ENCODE results near the gene JARID2. TPM values are rescaled to one million over a fixed set of nuclear protein-coding genes. Genes with fewer than 3 reads are reported as not detected.

Gene JARID2
- total and polyA plus RNA-seq, 2 of the 13 experiments (the other 11 are each of a cell fraction or from before 2014, with no cell fraction given), result 7.5 to 10.3 TPM

GRCh38 chr6:15452182-15452941, 206.5 kb downstream of the JARID2 start:
- H3K79me2 ChIP-seq (ENCODE audit: insufficient read depth, low read length), result no peaks in the 10 kb centered on the region

More at GRCh38 chr6:15452182-15452941, 206.5 kb downstream of the JARID2 start:
- ATAC-seq (no peak), FAIRE-seq (no peak), DNase-seq (ENCODE audit: low spot score) (no peak)
- Histone ChIP-seq H3K9ac (ENCODE audit: insufficient read depth, low read depth, low read length) (no peak overlapping the region), H3K4me1 (ENCODE audit: insufficient read depth, low read length) (no peaks in the 10 kb centered on the region), H3K27me3 (ENCODE audit: control insufficient read depth in 1 of 2, insufficient read depth in 2 of 2, low read length in 2 of 2) (no peaks in the 10 kb centered on the region), H3K36me3 (replicated peaks in 1 of 2; ENCODE audit: control insufficient read depth in 1 of 2, insufficient read depth in 2 of 2, low read length in 2 of 2) (peaks cover 6 to 20% of the 10 kb centered on the region in 2 experiments; a peak in 4 of 5 replicates), H4K20me1 (ENCODE audit: insufficient read depth, low read length) (no peaks in the 10 kb centered on the region), H3K4me2 (ENCODE audit: low read depth, low read length) (no peak overlapping the region), H3K9me3 (ENCODE audit: low read length) (no peaks in the 10 kb centered on the region), H3K27ac (ENCODE audit: extremely low read length, insufficient read depth, low read length) (no peak overlapping the region), H2AFZ (ENCODE audit: low read length) (no peak overlapping the region), H3K4me3 (replicated peaks in 1 of 3; ENCODE audit: insufficient read depth in 1 of 3, low read depth in 2 of 3, low read length in 3 of 3) (no peak overlapping the region)
- intact Hi-C loops (cut with micrococcal nuclease; ENCODE audit: unreplicated experiment) (no loop called here), in situ Hi-C loops (cut with HindIII; ENCODE audit: extremely low pct_ligation_motif_present, low pct_unique_long_range_greater_than_20kb) (no loop called here)
- TF ChIP-seq SAP130 (CRISPR knock-in tag; IDR thresholded peaks at IDR 0.05; ENCODE audit: low read depth) (no peak), KLF15 (CRISPR knock-in tag; IDR thresholded peaks at IDR 0.05; ENCODE audit: borderline replicate concordance) (no peak), JUND (CRISPR knock-in tag; IDR thresholded peaks at IDR 0.05) (no peak), ZNF850 (CRISPR knock-in tag; conservative IDR thresholded peaks at IDR 0.05) (no peak), MXI1 (IDR thresholded peaks at IDR 0.05; ENCODE audit: borderline replicate concordance, low read depth, low read length) (no peak), ETS1 (CRISPR knock-in tag; IDR thresholded peaks at IDR 0.05) (no peak), ZNF704 (CRISPR knock-in tag; IDR thresholded peaks at IDR 0.05; ENCODE audit: borderline replicate concordance) (no peak), MATR3 (CRISPR knock-in tag; IDR thresholded peaks at IDR 0.05) (no peak), REPIN1 (CRISPR knock-in tag; IDR thresholded peaks at IDR 0.05; ENCODE audit: borderline replicate concordance, low read depth) (no peak), NFE2 (CRISPR knock-in tag; IDR thresholded peaks at IDR 0.05) (no peak), TEF (CRISPR knock-in tag; IDR thresholded peaks at IDR 0.05) (no peak), GATA4 (IDR thresholded peaks at IDR 0.05; ENCODE audit: borderline replicate concordance, low read depth) (no peak)
- no TSS peak for BruUV-seq (replicated peaks)
- WGBS (ENCODE audit: low lambda C conversion rate), result 96% methylated on average over 9 of the region's 9 CpGs
- ChIA-PET CTCF (ENCODE audit: low intra/inter-chr PET ratio, low total read pairs) (no interaction called here), POLR2A (no interaction called here)

Measured in HepG2 (cell line).